Tibial nerve (tissue), 4 donors: ENCODE data around the gene AOAH. TPM values are rescaled to one million over a fixed set of nuclear protein-coding genes. Genes with fewer than 3 reads are reported as not detected.
"Not testable (repeated sequence)": the region's sequence is repeated elsewhere in the genome, so short reads cannot be mapped to it uniquely, and the experiment has no call there.

ENCODE experiments used
- DNase-seq, 2 donors: peaks; one replicate each; pipeline ENCODE4 v3.0.0-alpha.2; 2019; ENCODE audit warnings: low spot score in 2 of 2
- H3K27ac ChIP-seq, 4 donors: fragments of 200-600 bp; sonication (generic) in 3 of 4; one replicate each; pipeline ENCODE4 v1.5.1; 2017 to 2019; ENCODE audit warnings: mild to moderate bottlenecking in 1 of 4
- H3K27me3 ChIP-seq, 2 donors: fragments of 200-600 bp; sonication (generic) in 1 of 2; one replicate each; pipeline versions ENCODE4 v1.5.1 to v1.6.0; 2017 to 2019
- H3K36me3 ChIP-seq, 3 donors: fragments of 200-600 bp; sonication (generic); one replicate each; pipeline ENCODE4 v1.5.1; 2018 to 2019
- H3K4me1 ChIP-seq, 4 donors: fragments of 200-600 bp; sonication (generic) in 3 of 4; one replicate each; pipeline ENCODE4 v1.5.1; 2017 to 2019
- H3K4me3 ChIP-seq, 4 donors: fragments of 200-600 bp; sonication (generic) in 3 of 4; one replicate each; pipeline ENCODE4 v1.5.1; 2017 to 2019; ENCODE audit warnings: mild to moderate bottlenecking in 1 of 4, moderate library complexity in 1 of 4
- H3K9me3 ChIP-seq, 4 donors: fragments of 200-600 bp; sonication (generic) in 3 of 4; one replicate each; pipeline ENCODE4 v1.5.1; 2017 to 2019
- CTCF ChIP-seq, 5 experiments: fragments of 200-600 bp in 3 of 5; fragments of 450-650 bp in 2 of 5; sonication (generic) in 3 of 5; IDR thresholded peaks; one replicate each; pipeline ENCODE4 v1.5.1; 2016 to 2019; ENCODE audit warnings: antibody characterized with exemption in 5 of 5, mild to moderate bottlenecking in 3 of 5, moderate library complexity in 2 of 5
- EP300 ChIP-seq, 2 donors: sonication (generic); formaldehyde crosslinking; IDR thresholded peaks; one replicate each; pipeline ENCODE4 v1.6.1; 2017; ENCODE audit warnings: antibody characterized with exemption in 2 of 2, mild to moderate bottlenecking in 1 of 2
- POLR2A ChIP-seq, 2 donors: fragments of 450-650 bp; IDR thresholded peaks; one replicate each; pipeline ENCODE4 v1.6.1; 2017; ENCODE audit warnings: antibody characterized with exemption in 2 of 2, mild to moderate bottlenecking in 2 of 2, moderate library complexity in 2 of 2
- WGBS, 2 donors: methylation state at CpG; one replicate each; pipeline ENCODE4 v1.1.5; 2018; 5-methylcytosine and 5-hydroxymethylcytosine counted together
- total RNA-seq, 4 donors: library from RNA; depleted of rRNA; stranded (reverse); fragments of >200 nt; gene quantifications; one replicate each; pipeline ENCODE4 v1.1.0, GENCODE V29; 2016

AOAH gene
- total RNA-seq, 4 donors from 2014 or later = 7.5 to 17.8 (median 9.1) TPM

GRCh38 chr7:36711256-36711655 is 13.0 kb downstream of the AOAH start:
- TF ChIP-seq CTCF (IDR thresholded peaks at IDR 0.05) = no peak
- peaks cover 0 to 9% (median 0%) of the 10 kb centered on the region in 4 donors for H3K9me3 ChIP-seq
- no peak overlapping the region for H3K27ac ChIP-seq
- no peaks in the 10 kb centered on the region for H3K36me3 ChIP-seq
- WGBS, 2 donors = 81 to 88% methylated on average over 1 of the region's 1 CpG
- no peaks in the 10 kb centered on the region for H3K27me3 ChIP-seq
- no peak for DNase-seq
- H3K4me3 ChIP-seq = no peak overlapping the region
- no peaks in the 10 kb centered on the region for H3K4me1 ChIP-seq

- no peaks in the 10 kb centered on the region for H3K36me3 ChIP-seq
- no peaks in the 10 kb centered on the region for H3K27me3 ChIP-seq
- 48% methylated on average over 3 of the region's 3 CpGs for WGBS, 2 donors
- peaks cover 0 to 19% (median 0%) of the 10 kb centered on the region in 4 donors for H3K9me3 ChIP-seq
- TF ChIP-seq POLR2A (IDR thresholded peaks at IDR 0.05) (no peak), EP300 (IDR thresholded peaks at IDR 0.05) (no peak), CTCF (IDR thresholded peaks at IDR 0.05) (no peak)
- no peak overlapping the region for H3K4me3 ChIP-seq
- DNase-seq = no peak
- H3K27ac ChIP-seq = no peak overlapping the region
- no peaks in the 10 kb centered on the region for H3K4me1 ChIP-seq
Observed at GRCh38 chr7:36710186-36710791, 14.0 kb downstream of the AOAH start.

- no peak for DNase-seq
- H3K27ac ChIP-seq = no peak overlapping the region
- H3K4me3 ChIP-seq = no peak overlapping the region
- H3K9me3 ChIP-seq = peaks cover 0 to 20% (median 0%) of the 10 kb centered on the region in 4 donors
- TF ChIP-seq EP300 (IDR thresholded peaks at IDR 0.05) (no peak), CTCF (IDR thresholded peaks at IDR 0.05) (no peak), POLR2A (IDR thresholded peaks at IDR 0.05) (no peak)
- WGBS, 2 donors = 70 to 77% methylated on average over 5 of the region's 5 CpGs
- H3K36me3 ChIP-seq = no peaks in the 10 kb centered on the region
- no peaks in the 10 kb centered on the region for H3K4me1 ChIP-seq
- H3K27me3 ChIP-seq = no peaks in the 10 kb centered on the region
Observed at GRCh38 chr7:36708767-36709166, 15.5 kb downstream of the AOAH start.

GRCh38 chr7:36707898-36708297 is 16.4 kb downstream of the AOAH start:
- Histone ChIP-seq H3K36me3 (no peaks in the 10 kb centered on the region), H3K27ac (no peak overlapping the region), H3K4me3 (no peak overlapping the region), H3K4me1 (no peaks in the 10 kb centered on the region), H3K27me3 (no peaks in the 10 kb centered on the region), H3K9me3 (peaks cover 0 to 20% (median 0%) of the 10 kb centered on the region in 4 donors)
- DNase-seq = no peak
- WGBS, 2 donors = 84% methylated on average over 4 of the region's 4 CpGs
- TF ChIP-seq EP300 (IDR thresholded peaks at IDR 0.05) (no peak), CTCF (IDR thresholded peaks at IDR 0.05) (no peak), POLR2A (IDR thresholded peaks at IDR 0.05) (no peak)

- Histone ChIP-seq H3K4me1 (no peaks in the 10 kb centered on the region), H3K27ac (no peak overlapping the region), H3K4me3 (no peak overlapping the region), H3K36me3 (no peaks in the 10 kb centered on the region), H3K27me3 (no peaks in the 10 kb centered on the region), H3K9me3 (peaks cover 0 to 19% (median 0%) of the 10 kb centered on the region in 4 donors)
- WGBS, 2 donors = 87 to 90% methylated on average over 3 of the region's 3 CpGs
- DNase-seq = no peak
- no peak for TF ChIP-seq CTCF (IDR thresholded peaks at IDR 0.05)
- TF ChIP-seq EP300 (IDR thresholded peaks at IDR 0.05) = no peak
- TF ChIP-seq POLR2A (IDR thresholded peaks at IDR 0.05) = no peak
Observed at GRCh38 chr7:36707465-36707864, 16.8 kb downstream of the AOAH start.

- DNase-seq = not testable (repeated sequence)
- 87 to 89% methylated on average over 5 of the region's 5 CpGs for WGBS, 2 donors
Observed at GRCh38 chr7:36703860-36704259, 20.4 kb downstream of the AOAH start.

More at GRCh38 chr7:36703860-36704259, 20.4 kb downstream of the AOAH start:
- not testable (repeated sequence) for H3K4me1 ChIP-seq, H3K27me3 ChIP-seq, H3K4me3 ChIP-seq, H3K27ac ChIP-seq, H3K36me3 ChIP-seq
- H3K9me3 ChIP-seq = peaks cover 0 to 15% (median 0%) of the 10 kb centered on the region in 4 donors
